ENCODE measurements around the gene UNC79.

UNC79 gene

DNA sequence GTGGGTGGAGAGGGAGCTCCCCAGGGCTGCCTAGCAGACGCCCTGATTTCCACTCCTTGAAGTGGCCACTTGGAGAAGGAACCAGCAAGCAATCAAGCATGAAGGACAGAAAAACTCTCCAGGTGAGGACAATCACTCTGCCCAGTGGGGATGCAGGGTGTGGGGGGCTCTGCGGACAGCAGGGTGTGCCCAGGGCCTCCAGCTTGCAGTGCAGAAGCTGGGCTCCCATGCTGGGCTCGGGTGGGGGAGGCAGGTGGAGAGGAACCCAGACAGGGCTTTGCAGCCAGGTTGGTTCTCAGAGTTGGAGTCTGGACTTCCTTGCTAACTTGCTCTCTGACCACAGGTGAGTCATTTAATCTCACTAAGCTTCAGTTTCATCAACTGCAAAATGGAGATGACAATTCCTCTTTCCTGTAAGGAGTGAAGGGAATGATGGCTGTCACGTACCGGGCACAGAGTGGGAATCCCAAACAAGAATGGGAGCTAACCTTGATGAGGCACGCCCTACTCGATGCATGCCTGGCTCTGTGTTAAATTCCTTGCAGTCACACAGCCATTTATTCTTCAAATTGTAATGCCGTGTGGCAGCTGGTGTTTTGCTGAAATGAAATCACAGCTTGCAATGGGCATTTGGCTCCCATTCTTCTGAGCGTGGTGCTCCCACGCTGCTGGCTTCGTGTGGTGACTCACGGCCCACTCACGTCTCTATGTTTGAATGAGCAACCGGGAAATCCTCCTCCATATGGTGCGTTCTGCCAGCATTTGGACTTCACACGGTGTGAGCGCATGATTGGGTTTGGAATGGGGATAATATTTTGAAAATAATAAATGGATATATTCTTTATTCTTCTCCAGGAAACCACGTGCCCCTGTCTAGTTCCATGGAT is 282.3 kb downstream of the UNC79 start:
- no peak for FAIRE-seq

DNA sequence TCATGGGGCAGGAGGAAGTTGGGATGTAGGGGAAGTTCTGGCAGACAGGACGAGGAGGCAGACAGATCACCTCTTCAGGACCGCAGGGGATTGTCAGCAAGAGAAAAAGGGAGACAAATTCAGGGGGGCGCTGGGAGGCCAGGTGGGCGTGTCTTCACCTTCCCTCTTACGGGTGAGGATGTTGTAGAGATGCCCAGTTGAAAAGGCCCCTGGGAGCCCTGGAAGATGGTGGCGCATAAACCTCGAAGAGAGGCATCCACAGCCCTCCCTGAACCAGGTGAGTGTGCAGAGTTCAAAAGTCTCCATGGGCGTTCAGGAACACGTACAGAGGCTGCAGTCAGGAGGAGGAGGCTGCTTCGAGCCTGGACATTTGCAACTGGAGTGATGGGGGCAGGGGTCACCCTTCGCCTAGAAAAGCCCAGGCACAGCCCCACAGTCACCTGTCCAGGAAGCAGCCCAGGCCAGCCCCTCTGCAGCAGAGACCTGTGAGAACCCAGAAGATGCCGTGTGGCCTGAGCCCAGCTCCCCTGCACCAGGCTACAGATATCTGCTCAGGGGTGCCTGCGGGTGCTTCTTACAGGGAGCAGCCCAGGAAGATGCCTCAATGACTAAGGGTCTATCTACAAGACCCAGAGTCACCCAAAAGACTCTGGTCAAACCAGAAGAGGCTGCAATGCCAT is 283.1 kb downstream of the UNC79 start:
- no peak for FAIRE-seq

DNA sequence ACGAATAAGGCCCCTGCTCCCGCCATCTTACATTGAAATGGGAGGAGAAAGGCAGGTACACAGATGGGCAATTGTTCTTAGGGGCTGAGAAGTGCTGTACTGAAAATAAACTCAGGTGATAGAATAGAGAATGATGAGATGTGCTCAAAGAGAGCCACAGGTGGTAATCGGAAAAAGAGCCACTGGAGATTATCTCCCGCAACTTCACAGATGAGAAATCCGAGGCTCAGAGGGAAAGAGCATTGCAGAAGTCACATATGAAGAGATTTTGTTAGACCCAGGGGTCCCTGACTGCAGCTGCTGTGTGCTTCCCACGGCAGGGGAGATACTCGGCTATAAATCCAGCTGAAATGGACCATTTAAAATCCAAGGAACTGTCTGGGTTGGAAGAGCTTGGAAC is 283.9 kb downstream of the UNC79 start:
- no peak for FAIRE-seq

DNA sequence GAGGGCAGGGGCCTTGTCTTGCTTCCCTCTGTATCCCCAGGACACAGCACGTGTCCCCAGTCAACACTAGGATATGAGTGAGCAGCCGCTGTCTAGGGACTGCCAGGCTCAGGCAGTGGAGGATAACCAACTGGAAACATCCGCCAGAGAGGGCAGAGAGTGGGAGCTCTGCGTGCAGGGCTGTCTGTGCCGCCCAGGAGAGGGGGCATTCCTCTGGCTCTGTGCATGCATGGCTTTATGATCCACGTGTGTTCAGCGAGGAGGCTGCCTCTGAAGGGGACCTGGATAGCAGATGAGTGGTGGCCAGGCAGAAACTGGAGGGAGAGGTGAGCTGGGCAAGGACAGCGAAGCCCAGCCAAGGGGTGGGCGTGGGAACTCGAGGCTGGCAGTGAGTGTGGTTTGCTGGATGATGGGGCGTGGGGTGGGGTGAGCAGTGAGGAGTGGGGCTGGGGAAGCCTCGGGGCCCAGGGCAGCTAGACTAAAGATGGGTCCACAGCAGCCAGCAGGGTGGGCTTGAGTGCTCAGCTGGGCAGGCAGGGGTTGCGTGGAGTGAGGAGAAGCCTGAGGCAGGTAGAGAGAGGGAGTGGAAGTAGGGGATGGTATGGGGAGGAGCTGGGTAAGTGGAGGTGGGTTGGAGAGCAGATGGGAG is 284.7 kb downstream of the UNC79 start:
- FAIRE-seq: no peak

DNA sequence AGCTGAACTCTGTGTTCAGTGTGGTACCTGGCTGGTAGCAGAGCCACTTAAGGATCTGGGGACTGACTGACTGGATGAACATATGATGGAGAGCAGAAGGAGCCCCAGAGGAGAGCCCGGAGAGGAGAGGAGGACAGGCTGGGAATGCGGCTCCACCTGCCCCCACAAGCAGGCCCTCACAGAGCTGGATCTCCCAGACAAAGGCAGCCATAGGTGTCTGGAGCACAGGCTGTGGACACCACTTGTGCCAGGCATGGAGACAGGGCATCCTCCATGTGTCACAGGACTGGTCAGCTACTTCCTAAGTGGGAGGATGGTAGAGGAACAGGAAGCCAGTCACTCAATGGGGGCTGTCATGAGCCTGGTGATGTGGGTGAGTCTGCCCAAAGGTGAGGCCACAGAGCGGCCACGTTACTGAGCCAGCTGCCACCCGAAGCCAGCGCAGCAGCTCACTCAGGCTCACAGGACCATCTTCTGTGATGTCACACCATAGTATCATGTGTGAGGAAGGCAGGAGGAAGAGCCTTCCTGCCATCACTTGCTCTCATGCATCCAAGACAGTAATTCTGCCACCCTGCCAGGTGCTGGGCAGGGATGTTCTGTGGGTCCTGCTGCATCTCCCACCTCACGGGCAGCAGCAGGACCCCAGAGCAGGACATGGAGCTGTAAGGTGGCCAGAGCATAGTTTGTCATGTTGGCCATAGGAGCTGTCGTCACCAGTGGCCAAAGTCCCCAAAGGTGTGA is 285.4 kb downstream of the UNC79 start:
- no peak for FAIRE-seq

DNA sequence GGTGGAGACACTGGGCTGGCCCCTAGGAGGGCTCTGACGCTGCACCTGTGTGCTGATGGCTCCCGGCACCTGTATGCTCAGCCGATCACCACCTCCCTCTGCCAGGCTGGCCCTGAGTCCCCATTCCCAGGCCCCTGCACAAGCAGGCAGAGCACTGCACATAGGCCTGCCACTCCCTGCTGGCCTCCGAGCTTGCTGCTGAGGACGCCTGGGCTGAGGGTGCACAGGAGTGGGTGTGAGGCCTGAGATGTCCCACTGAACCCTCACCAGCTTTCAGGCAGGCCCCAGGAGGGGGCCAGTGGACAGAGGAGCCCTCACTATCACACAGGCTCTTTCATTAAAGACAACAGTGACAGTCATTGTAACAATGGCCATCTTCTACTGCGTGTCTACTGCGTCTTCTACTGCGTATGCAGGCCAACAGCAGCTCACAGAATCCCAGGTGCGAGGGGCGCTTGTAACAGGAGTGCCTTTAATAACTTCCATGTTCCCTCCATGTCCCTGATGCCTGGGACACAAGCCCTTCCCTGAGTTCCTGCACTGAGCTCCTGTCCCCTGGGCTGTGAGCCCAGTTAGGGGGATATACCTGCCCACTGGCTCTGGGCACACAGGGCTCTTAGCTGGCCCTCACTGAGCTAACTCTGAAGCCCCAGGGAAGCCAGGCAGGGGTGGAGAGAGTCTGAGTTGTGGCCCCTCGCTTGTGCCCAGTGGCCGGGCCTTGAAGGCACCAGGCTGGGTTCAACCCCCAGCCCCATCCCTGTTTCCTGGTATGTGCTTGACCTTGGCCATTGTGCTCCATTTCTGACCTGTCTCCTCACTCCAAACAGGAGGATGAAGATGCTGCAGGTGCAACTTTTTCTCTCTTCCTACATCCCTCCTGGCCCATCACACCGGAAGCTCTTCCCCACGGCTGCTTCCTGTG is 286.3 kb downstream of the UNC79 start:
- no peak for FAIRE-seq

DNA sequence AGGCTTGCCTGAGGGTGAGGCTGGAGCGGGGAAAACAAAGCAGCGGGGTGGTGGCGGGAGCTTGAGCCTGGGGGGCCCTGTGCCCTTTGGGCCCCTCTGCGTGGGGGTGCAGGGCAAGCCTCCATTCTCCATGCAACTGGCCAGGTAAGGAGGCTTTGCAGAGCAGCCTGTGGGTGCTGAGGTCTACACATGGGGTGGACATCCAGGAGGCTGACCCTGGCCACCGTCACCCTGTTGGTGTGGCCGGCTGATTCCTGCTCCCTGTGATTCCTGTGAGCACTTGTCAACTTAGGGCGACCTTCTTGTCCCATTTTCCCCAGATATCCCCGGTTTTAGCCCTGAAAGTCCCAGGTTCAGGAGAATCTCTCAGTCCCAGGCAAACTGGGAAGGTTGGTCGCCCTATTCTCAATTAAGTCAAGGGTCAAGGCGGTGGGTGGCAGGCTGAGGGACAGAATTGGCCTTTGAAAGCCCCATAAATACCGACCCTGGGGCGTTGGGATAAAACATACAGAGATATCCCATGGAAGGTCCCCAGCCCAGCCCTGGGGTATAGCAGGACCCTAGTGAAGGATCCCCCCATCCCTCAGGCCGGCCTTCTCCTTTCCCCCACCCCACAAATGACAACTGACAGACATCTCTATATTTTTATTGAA is 287.1 kb downstream of the UNC79 start:
- no peak for FAIRE-seq

DNA sequence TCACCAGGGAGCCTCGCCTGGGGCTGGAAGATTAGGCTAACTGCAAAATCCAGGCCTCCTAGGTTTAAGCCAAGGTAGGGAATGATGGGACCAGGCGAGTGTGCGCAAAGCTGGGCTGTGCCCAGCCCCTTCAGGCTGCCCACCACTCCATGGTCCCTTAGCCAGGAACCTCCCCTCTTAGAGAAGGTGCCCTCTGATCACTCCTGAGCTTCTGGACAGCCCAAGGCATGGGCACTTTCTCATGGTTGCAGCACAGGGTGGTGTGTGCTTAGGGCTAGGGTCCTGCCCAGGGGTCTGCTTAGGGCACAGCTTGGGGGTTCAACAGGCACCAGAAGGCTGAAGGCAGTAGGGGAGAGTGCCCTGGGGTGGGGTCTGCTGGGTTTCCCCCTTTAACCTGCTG is 288.5 kb downstream of the UNC79 start:
- no peak for FAIRE-seq

DNA sequence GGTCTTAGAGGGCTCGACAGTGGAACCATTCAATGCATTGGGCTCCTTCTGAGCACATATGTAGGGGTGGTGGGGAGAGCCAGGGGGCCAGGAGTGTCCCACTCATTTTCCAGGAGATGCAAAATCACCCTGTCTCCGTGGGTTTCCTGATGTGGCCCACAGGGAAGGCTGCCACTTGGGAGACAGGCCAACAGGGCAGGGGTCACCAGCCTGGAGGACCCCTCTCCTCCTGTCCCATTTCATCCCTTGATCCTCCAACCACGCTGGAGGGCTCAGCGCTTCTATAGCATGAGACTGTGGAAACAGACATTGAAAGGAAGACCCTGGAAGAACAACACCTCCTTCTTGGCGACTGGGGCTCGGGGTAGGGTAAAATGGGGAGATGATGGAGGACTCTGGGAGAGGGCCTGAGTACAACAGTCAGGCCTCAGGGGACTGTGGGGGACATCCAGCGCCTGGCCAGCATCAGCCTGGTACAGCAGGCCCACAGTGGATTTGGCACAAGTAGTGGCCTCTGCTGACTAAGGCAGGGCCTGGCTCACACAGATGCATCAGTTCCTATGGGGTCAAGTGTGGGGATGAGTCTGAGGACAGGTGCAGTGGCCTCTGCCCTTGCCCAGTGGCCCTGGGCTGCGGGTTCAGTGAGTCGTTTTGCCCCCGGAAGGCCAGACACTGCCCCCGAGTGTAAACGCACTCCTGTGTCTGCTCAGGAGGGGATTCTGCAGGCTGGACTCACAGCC is 289.5 kb downstream of the UNC79 start:
- FAIRE-seq: no peak

DNA sequence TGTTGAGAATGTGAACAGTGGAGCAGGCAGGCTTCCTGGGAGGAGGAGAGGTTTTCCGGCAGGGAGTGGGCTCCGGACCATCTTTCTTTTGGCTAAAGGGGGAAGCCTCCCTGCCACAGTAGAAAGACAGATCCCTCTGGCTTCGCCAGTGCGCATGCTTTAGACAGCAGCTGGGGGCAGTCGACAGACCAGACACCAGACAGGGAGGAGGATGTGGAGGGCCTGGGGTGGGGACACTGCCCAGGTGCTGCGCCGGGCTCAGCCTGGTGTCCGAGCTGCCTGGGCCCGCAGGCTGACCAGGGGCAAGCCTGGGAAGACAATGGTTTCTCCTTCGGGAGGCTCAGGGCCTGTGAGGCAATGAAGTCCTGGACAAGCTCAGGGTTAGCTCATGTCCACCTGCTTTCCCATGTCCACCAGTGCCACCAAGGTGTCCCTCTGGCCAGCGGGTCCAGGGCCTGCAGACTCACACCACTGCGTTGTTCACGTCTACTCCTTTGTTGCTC is 290.3 kb downstream of the UNC79 start:
- FAIRE-seq: no peak

DNA sequence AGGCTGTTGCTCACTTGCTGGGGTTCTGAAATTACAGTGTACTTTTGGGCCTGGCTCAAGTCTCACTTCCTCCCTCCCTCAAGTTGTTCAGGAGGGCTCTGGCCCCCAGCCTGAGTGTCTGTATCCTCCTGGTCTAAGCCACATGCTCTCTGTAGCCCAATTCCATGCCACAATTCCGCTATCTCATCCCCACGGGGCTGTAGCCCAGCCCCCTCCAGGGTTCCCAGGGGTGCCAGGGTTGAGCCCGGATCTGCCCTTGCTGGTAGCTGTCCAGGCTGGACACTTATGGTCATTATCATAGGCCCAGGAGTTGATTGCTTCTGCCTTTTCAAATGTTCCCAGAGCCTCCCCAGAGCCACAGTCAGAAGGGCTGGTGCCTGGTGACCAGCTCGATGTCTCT is 292.3 kb downstream of the UNC79 start:
- FAIRE-seq: no peak

DNA sequence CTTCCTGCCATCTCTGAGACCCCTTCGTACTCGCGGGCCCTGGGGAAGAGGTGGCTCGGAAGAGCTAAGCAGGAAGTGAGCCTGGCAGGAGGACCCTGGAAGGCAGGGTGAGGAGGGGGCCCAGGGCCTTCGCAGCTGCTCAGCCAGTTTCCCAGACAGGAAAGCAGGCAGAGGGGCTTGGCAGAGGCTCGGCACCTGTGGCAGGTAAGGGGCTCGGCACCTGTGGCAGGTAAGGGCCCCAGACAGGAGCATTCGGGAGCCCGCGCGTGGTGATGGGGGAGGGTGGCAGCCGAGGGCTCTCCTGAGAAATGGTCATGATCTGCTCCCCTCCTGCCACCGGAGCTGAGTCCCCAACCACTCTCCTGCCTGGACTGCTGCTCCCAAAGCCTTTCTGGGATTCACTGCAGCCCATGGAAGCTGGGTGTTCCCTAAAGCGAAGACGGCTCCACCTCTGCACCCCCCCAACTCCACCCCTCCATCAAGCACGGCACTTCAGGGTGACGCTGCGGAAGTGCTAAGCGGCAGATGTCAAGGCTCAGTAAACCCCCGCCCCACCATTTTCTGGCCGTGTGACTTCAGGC is 294.4 kb downstream of the UNC79 start:
- FAIRE-seq: no peak

DNA sequence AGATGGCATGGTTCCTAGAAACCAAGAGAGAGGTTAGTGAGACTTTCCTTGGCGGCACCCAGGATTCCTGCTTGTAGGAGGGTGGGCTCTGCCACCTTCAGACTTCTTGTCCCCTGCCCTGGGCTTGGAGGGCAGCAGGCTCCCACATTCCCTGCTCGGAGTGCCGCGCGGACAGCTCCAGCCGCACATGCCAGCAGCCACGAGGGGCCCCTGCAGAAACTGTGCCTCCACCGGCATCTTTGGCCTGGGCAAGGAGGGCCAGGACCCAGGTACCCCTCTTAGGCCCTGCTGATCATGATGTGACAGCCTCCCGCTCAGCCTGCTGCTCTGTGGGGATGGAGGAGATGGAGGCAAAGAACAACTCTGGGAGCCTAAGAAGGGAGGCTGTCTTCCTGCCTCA is 295.3 kb downstream of the UNC79 start:
- no peak for FAIRE-seq

DNA sequence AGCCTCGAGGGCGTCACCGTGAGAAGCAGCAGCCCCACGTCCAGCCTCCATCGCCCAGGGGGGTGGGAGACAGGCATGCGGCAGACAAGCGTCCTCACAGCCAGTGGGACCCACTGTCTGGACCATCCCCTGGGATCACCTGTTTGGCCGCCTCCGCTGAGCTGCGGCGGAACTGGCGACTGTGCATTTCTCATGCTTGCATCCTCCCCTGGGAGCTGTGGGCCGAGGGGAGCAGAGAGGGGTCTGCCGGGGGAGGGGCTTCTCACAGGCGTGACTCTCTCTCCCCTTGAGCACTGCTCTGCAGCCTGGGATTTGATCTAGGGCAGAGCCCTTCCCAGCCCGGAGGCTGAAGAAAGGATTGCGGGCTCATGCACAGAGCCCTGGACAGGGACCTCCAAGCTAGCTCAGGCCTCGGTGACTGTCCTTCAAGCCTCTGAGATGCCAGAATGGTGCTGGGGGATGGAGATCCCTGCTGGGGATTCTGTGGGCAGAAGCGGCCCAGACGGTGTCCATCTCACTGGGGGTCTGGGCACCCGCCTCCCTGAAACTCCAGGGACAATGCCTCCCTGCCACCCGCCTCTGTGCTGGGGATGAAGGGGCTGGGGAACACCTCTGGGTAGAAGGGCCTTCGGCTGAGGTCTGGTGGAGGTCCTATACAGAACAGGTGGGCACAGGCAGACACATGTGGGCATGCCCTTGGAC is 296.5 kb downstream of the UNC79 start:
- no peak for FAIRE-seq

DNA sequence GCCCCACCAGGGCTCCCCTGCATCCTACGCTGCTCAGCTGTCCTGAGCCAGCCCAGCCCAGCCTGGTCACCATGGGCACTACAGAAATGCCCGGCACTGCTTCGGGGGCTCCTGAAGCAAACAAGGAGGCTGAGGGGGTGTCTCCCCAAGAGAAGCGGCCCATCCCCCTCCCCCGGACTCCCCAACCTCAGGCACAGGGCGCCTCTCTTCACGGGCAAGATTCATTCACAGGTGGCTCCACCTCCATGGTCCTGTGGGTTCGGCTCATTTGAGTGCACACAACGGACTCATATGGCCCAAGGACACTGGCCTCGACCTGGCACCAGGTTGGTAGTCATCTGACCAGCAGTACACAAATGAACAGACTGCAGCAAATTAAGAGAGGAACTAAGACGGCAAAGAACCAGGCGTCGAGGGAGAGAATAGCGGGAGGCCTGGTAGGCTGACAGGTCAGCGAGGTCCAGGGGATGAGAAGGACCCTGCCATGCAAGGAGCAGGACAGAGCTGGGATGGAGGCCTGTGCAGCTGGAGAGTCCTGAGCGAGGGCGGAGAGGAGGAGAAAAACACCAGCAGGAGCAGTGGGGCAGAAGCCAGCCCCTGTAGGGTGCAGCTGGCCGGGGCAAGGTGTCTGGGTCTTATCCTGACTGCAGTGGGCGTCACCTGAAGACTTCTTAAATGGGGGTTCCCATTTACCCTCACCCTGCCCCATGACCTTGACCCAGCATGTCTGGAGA is 297.3 kb downstream of the UNC79 start:
- no peak for FAIRE-seq

DNA sequence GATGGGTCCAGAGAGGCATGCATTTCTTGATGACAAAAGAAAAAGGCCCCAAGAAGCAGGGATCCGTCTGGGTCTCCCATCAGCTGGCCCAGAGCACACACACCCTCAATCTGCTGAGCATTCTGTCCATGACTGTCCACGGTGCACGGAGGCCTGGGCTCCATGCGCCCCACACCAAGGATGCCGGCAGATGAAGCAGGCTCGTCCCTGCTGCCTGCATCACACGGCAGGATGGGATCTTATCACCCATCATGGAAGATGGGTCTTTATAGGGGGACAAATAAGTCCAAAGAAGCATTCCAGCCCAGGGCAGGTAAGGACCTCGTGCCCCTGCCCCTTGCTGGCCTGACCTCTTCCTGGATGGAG is 297.9 kb downstream of the UNC79 start:
- no peak for FAIRE-seq

DNA sequence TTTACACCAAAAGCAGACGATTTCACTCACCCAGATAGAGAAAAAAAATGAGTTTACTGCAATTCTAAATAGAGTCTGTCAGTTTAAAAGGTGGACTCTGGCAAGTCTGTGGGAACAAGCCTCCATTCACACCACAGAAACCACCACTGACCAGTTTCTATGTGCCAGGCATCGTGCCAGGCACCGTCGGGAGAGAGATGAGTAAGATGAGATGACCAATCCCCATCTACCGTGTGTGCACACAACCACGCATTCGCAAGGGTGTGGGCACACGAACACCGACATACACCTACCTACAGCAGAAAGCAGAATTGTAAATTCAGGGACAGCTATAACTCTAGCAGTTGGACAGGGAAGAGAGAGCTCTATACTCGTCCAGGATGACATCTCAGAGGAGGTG is 299.3 kb downstream of the UNC79 start:
- FAIRE-seq: no peak

DNA sequence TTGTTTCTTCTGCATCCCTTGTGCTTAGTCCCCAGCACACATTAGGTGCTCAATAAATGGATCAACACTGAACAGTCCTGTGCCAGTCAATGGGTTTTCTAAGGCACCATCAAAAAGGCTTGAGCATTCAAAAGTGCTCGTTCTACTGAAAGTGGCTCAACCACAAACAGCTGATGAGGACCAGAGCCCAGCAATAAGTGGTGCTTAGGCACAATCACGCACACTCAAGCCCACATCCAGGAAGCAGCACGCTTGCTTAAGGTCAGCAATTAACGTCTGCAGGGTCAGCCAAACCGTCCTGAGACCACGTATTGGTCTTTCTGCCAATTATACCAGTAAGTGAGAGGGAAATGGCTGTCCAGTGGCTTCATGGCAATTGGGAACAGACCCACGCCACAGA is 301.0 kb downstream of the UNC79 start:
- no peak for FAIRE-seq

DNA sequence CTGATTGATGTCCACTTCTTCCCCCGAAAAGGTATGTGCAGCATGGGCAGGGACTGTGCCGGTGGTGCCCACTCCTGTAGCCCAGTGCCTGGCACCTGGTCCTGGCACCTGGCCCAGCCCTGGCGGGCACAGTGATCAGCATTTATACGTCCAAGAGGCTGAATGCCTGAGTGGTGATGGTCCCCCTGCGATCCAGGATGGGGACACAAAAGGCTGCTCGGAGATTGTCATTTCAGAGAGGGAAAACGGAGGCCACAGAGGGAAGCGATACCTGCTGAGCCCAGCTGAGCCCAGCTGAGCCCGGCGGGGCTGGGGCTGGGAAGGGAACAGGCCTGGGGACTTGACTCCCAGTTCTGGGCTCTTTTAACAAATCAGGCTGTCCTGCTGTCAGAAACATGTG is 301.8 kb downstream of the UNC79 start:
- no peak for FAIRE-seq
